ENCODE measurements around the gene DEFB131B.
A peak's percentile ranks its signal among the peaks of the same experiment; 100 is the strongest.
"Not testable (repeated sequence)": the region's sequence is repeated elsewhere in the genome, so short reads cannot be mapped to it uniquely, and the experiment has no call there.

DEFB131B gene

DNA sequence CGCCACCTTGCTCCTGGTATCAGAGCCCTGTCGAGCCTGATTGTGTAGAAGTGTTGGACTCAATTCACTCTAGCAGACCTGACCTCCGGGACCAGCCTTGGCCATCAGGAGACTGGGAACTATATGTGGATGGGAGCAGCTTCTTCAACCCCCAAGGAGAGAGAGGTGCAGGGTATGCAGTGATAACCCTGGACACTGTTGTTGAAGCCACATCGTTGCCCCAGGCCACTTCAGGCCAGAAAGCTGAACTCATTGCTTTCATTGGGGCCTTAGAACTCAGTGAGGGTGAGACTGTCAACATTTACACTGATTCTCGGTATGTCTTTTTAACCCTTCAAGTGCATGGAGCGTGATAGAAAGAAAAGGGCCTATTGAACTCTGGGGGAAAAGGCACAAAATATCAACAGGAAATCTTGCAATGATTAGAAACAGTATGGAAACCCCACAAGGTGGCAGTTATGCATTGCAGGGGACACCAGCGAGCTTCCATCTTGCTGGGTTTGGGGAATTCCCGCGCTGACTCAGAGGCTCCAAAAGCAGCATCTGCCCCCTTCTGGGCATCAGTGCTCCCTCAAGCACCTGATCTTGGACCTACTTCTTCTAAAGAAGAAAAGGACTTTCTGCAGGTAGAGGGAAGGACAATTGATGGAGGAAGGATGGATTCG is 33.2 kb downstream of the DEFB131B start:
- DNase-seq (ENCODE audit: low spot score), result not testable (repeated sequence)

DNA sequence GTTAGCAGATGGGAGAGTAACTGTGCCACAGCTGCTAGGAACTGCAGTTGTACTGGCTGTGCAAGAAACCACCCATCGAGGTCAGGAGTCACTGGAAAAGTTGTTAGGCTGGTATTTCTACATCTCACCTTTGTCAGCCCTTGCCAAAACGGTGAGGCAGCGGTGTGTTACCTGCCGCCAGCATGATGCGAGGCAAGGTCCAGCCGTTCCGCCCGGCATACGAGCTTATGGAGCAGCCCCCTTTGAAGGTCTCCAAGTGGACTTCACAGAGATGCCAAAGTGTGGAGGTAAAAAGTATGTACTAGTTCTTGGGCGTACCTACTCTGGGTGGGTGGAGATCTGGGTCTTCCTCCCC is 33.7 kb downstream of the DEFB131B start:
- not testable (repeated sequence) for DNase-seq (ENCODE audit: low spot score)

DNA sequence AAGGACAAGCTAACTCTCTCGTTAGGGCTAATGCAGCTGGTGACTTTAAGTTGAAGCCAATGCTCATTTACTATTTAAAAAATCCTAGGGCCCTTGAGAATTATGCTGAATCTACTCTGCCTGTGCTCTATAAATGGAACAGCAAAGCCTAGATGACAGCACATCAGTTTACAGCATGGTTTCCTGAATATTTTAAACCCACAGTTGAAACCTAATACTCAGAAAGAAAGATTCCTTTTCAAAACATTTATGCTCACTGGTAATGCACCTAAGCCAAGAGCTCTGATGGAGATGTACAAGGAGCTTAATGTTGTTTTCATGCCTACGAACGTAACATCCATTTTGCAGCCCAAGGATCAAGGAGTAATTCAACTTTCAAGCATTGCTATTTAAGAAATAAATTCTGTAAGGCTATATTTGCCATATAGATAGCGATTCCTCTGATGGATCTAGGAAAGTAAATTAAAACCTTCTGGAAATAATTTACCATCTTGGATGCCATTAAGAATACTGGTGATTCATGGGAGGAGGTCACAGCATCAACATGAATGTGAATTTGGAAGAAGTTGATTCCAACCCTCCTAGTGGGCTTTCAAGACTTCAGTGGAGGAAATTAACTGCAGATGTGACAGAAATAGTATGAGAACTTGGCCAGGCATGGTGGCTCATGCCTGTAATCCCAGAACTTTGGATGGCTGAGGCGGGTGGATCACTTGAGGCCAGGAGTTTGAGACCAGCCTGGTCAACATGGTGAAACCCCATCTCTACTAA is 35.7 kb downstream of the DEFB131B start:
- DNase-seq (ENCODE audit: low spot score), result peak; percentile 48

DNA sequence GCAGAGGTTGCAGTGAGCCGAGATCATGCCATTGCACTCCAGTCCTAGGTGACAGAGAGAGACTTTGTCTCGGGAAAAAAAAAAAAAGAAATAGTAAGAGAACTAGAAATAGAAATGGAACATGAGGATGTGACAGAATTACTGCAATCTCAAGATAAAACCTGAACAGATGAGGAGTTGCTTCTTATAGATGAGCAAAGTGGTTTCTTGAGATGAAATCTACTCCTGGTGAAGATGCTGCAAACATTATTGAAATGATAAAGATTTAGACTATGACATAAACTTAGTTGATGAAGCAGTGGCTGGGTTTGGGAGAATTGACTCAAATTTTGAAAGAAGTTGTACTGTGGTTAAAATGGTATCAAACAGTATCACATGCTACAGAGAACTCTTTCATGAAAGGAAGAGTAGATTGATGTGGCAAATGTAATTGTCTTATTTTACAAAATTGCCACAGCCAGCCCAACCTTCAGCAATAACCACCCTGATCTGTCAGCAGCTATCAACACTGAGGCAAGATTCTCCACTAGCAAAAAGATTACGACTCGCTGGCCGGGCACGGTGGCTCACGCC is 36.5 kb downstream of the DEFB131B start:
- no peak for DNase-seq (ENCODE audit: low spot score)

DNA sequence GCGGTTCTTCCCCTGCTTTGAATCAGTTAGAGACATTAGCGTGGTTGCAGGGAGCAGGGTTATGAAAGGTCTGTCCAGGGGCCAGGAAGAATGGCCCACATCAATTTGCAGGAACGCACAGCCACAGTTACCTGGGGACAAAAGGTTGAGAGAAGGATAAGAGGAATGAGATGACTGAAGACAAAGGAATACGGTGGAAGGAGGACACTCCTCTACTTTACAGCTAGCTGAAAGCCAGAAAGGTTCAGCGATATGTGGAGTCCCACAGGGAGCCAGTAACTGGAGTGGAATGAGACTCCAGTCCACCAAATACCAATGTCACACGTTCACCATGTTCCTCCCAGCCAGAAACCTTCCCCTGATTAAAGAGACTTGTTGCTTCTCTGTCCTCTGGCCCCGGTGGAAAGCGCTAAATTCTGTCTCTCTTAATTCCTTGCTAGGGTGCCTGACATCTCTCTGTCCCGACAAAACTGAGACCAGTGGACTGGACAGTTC is 39.4 kb downstream of the DEFB131B start:
- no peak for DNase-seq (ENCODE audit: low spot score)

DNA sequence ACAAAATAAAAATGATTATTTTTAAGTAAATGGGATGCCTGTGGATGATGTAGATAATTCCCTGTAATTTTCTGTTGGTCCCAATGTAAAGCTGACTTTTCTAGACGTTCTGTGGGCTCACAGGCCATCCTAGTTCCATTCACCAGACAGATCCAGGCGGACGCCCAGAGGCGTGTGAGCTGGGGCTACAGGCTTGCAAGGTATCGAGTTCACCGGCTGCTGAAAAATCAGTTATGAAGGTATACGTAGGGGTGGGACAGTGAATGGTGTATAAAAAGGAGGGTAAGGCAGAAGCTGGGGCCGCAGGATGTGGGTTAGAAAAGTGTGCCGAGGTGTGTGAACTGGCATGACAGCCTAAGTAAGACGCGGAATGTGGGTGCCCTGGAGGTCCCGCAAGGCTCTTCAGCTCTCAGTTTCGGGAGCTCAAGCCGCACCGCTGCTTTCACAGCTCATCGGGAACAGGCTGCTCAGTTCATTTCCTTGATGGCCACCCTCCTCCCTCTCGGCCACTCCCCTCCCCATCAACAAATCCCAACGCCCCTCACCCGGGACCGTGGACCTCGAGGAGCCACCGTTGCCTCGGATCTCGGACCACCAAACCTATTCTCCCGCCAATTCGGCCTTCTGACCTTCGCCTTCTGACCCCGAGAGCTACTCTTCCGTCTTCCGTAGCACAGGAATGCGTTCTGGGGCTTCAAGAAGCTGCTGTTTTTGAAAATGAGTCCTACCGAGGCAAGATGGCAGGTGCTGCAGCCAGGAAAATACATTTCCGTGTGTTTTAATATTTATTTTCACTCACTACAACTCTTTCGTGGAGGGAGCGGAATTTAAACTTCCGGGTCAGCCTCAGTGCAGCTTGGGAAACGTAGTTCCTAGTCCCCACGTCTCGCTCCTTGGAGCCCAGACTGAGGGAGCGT is 49.8 kb downstream of the DEFB131B start, which contains the start of gene XNDC1N:
Gene XNDC1N (minus strand): TSS at position 775 of the 917 bp plus-strand sequence. CDS start 5,241 bp downstream, outside the sequence.
- DNase-seq (ENCODE audit: low spot score), result peak; percentile 89

DNA sequence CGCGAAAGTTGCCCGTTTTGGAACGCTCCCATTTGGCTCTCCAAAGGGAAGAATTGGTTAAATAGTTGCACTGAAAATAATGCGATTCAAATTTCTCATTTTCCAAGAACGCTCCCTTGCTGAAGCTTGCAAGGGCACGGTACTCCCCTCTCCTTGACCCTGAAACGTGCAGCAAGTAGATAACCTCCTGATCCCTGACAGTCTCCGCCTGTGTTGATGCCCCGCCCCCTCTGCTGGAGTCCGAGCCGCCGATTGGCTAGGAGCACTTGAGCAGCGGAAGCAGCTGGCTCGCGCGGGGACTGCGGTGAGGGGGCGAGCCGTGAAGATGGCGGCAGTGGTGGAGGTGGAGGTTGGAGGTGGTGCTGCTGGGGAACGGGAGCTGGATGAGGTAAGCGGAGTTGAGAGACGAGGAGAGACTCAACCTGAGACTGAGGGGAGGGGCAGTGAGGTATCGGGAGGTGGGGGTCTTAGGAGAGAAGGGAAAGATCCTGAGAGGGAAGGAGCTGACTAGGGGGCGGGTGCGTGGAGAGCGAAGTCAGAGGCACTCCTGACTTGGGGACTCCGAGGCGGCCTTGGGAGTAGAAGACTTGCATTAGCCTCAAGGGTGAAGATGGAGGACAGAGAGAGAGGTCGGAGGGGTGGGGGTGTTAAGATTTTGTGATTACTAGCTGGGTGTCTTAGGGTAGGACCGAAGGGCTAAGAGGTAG is 50.6 kb downstream of the DEFB131B start, which contains the start of gene RNF121:
Gene RNF121 (plus strand): TSS at position 310 of the 707 bp plus-strand sequence. CDS start 16 bp downstream, at position 326.
- DNase-seq (ENCODE audit: low spot score), result peak; percentile 98

DNA sequence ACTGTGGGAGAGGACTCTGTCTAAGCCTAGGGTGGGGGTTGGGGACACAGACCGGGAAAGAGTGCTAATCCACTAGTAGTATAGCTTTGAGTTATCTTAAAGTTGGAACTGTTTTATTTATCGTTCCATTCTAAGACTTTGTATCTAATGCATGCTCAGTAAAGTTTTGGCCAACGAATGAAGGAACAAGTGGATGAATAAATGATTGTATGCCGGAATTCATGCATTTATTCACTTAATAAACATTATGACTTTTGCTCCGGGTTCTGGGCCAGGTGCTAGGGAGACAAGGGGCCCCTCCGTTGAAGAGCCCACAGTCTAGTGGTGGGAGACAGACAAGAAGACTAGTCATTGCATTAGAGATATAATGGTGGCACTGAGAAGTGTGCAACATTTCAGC is 51.2 kb downstream of the DEFB131B start:
- no peak for DNase-seq (ENCODE audit: low spot score)

DNA sequence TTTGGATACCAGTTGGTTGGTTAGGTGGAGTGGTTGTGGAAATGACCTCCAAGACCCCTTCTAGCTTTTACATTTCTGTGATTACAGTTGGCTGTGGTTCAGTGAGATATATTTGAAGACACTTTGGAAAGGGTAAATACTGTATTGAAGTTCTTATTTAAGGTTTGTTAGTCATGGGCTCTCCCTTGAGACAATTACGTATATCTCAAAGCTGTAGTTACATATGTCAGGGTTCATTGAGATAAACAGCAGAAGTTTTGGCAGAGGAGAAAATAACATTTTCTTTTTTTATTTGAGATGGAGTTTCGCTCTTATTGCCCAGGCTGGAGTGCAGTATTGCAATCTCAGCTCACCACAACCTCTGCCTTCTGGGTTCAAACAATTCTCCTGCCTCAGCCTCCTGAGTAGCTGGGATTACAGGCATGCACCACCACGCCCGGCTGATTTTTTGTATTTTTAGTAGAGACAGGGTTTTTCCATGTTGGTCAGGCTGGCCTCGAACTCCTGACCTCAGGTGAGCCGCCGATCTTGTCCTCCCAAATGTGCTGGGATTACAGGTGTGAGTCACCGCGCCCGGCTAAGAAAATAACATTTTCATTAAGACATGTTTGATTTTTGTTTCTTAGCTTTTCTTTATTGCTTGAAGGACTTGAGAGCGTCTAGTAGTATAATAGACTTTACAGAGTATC is 52.4 kb downstream of the DEFB131B start:
- DNase-seq (ENCODE audit: low spot score), result no peak

DNA sequence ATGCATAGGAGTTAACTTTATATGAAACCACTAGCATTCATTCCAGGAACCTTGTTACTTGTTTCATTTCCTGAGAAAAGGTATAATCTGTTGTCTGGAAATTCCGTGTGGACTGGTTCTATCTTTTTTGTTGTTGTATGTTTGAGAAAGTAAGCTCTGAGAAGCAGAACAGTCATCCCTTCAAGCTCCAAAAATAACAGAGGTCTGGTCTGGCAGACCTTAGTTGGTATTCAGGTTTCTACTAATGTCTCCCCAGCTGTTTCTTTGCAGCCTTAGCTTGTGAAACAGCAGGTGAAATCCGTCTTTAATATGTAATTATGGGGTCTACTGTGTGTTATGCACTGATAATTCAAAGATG is 53.0 kb downstream of the DEFB131B start:
- no peak for DNase-seq (ENCODE audit: low spot score)

DNA sequence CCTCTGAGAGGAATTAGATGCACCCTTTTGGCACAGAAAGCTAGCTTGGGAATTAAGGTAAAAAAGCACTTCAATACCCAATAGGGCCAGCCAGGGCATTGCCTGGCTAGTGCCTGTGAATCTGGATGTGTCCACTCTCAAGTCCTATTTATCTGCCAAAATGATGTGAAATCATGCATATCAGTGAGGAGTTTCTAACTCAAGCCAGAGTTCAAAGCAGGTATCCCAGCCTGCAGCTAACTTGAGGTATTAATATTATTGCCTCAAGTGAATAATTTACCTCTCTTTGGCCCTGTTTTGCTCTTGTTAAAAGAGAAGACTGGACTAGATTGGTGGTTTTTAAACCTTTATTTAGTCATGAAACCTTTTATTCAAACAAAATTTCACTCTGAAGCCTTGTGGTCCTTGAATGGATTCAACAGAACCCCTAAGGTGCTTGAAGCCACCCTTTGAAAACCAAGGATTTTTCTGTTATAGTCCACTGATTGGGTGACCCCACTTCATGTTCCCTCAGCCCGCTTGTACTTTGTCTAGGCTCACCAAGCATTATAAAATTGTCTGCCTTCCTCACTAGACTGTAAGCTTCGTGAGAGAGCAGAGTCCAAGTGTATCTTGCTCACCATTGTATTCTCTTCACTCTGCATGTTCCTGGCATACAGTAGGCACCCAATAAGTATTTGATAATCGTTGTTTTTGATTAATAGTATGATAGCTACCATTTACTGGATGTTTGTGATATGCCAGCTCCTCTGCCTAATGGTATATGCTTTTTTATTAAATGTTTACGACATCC is 55.1 kb downstream of the DEFB131B start:
- no peak for DNase-seq (ENCODE audit: low spot score)

Measured in GM03348 (cell line).